Panc1 (cell line): ENCODE results near the gene HLA-E. TPM values are rescaled to one million over a fixed set of nuclear protein-coding genes. Genes with fewer than 3 reads are reported as not detected.

Experiments used
- ATAC-seq: fragments of 200-7000 bp; cut with Tn5 transposase; 2 replicates; pipeline ENCODE4 v1.9.1; 2020; ENCODE audit warnings: mild to moderate bottlenecking, moderate library complexity
- BruUV-seq: library from RNA; stranded (reverse); fragments of 400-500 nt; replicated peaks from 2 replicates; lab custom pipeline; 2021; lab: Mats Ljungman, UMichigan
- CTCF ChIA-PET: fragments of 300-600 bp; sonication (Branson Sonifier 250); formaldehyde crosslinking; loops from one replicate; lab custom pipeline; 2022; ENCODE audit warnings: antibody characterized with exemption; lab: Charles Lee
- POLR2A ChIA-PET: fragments of 300-600 bp; sonication (Branson Sonifier 250); formaldehyde crosslinking; loops from one replicate; lab custom pipeline; 2022; ENCODE audit warnings: antibody characterized with exemption; lab: Charles Lee
- DNase-seq: peaks from one replicate; pipeline ENCODE4 v3.0.0-alpha.2; 2010; ENCODE audit warnings: low read depth, low spot score
- H3K27ac ChIP-seq: 2 replicates; pipeline ENCODE4 v1.5.1; 2011; ENCODE audit warnings: mild to moderate bottlenecking, low read length, inconsistent platforms
- H3K27me3 ChIP-seq: fragments of 200-500 bp; sonication (Bioruptor generic); 2 replicates; pipeline ENCODE4 v1.6.0; 2014; ENCODE audit warnings: low read length, inconsistent platforms; ENCODE audit not compliant: control insufficient read depth, insufficient read depth
- H3K36me3 ChIP-seq: fragments of 200-500 bp; sonication (Bioruptor generic); 2 replicates; pipeline ENCODE4 v1.5.1; 2014; ENCODE audit warnings: inconsistent platforms, mild to moderate bottlenecking, low read length, moderate library complexity; ENCODE audit not compliant: control insufficient read depth, insufficient read depth
- H3K4me1 ChIP-seq: 2 replicates; pipeline ENCODE4 v1.5.1; 2011; ENCODE audit warnings: inconsistent platforms, mild to moderate bottlenecking, low read length, moderate library complexity; ENCODE audit not compliant: control insufficient read depth, insufficient read depth
- H3K4me3 ChIP-seq, 2 experiments: 2 replicates each; pipeline ENCODE4 v1.5.1; 2011 to 2012; ENCODE audit warnings: low read depth in 2 of 2, low read length in 2 of 2, mild to moderate bottlenecking in 2 of 2, inconsistent platforms in 1 of 2, moderate library complexity in 1 of 2
- H3K9me3 ChIP-seq: fragments of 200-500 bp; sonication (Bioruptor generic); 2 replicates; pipeline ENCODE4 v1.5.1; 2014; ENCODE audit warnings: low read depth, mild to moderate bottlenecking, inconsistent platforms, low read length, moderate library complexity; ENCODE audit not compliant: control insufficient read depth, insufficient read depth
- POLR2AphosphoS5 ChIP-seq: IDR thresholded peaks from 2 replicates; pipeline ENCODE4 v1.6.1; 2012; ENCODE audit warnings: mild to moderate bottlenecking, low read depth, low read length, moderate library complexity
- SIN3A ChIP-seq: IDR thresholded peaks from 2 replicates; pipeline ENCODE4 v1.6.1; 2012; ENCODE audit warnings: low read depth, mild to moderate bottlenecking, low read length, moderate library complexity, borderline replicate concordance; ENCODE audit not compliant: insufficient read depth
- TCF7L2 ChIP-seq: IDR thresholded peaks from 2 replicates; pipeline ENCODE4 v1.6.1; 2011; ENCODE audit warnings: mild to moderate bottlenecking, low read depth, low read length, inconsistent platforms
- in situ Hi-C: cut with HindIII; loops from 2 replicates; pipeline ENCODE4 v1.10.0; 2016; ENCODE audit warnings: low sequenced_read_pairs, low pct_unique_long_range_greater_than_20kb
- intact Hi-C: fragments of 100-400 bp; cut with micrococcal nuclease; formaldehyde crosslinking; loops from one replicate; pipeline ENCODE4 v1.10.0; 2022; ENCODE audit not compliant: unreplicated experiment
- total RNA-seq: library from RNA; stranded (reverse); gene quantifications from one replicate; pipeline ENCODE4 v1.2.1, GENCODE V29; 2021; ENCODE audit not compliant: unreplicated experiment
- TF ChIP-seq, protein P1 (sequence below), 2 experiments: IDR thresholded peaks; 2 replicates each; pipeline ENCODE4 v1.6.1; 2011 to 2012; ENCODE audit warnings: low read depth in 2 of 2, control low read depth in 1 of 2, low read length in 1 of 2, mild to moderate bottlenecking in 1 of 2, moderate library complexity in 1 of 2; ENCODE audit not compliant: insufficient read depth in 1 of 2
- TF ChIP-seq, protein P2 (sequence below): fragments of 450-650 bp; IDR thresholded peaks from 2 replicates; pipeline ENCODE4 v1.5.1; 2017; ENCODE audit warnings: mild to moderate bottlenecking

HLA-E gene
- total RNA-seq, 1 experiment from 2014 or later = 132 TPM

DNA sequence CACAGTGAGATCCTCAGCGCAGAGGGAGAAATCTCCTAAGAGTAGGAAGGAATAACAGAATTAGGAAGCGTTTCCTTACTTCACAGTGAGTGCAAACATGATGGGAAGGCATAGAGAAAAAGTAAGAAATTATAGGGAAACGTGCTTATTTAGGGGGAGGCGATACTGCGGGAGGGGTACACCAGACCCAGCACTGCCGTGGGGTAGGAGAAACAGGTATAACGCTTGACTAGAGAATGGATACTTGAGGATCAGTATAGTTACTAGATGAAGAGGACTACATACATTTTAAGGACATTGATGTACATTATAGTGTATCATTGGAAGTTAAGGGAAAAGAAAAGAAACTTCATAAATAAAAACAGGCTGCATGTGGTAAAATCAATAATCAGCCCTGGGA lies 26.8 kb upstream of the HLA-E start:
- no peak overlapping the region for H3K4me3 ChIP-seq
- in situ Hi-C loops = no loop called here

DNA sequence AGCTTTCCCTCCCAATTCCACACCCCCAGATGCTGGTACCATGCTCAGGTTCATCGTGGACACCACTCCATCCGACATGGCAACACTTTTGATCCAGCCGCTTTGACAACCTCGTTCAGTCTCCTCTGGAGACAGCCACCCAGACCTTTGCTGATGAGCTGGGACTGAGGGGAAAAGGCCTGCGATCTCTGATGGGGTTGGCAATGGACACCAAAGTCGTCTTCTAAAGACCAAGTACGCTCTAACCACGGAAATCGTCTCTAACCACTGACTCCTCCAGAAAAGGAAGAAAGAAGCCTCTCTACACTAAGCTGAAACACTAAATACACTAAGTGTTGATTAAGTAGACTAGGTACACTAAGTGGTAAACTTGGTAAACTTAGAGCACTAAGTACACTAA lies 26.1 kb upstream of the HLA-E start:
- Histone ChIP-seq H3K4me1 (no peaks in the 10 kb centered on the region), H3K4me3 (no peak overlapping the region), H3K36me3 (no peaks in the 10 kb centered on the region), H3K27ac (no peak overlapping the region), H3K9me3 (no peaks in the 10 kb centered on the region), H3K27me3 (peaks cover 51% of the 10 kb centered on the region)
- TF ChIP-seq TCF7L2 = no peak
- TF ChIP-seq, protein P1, sequence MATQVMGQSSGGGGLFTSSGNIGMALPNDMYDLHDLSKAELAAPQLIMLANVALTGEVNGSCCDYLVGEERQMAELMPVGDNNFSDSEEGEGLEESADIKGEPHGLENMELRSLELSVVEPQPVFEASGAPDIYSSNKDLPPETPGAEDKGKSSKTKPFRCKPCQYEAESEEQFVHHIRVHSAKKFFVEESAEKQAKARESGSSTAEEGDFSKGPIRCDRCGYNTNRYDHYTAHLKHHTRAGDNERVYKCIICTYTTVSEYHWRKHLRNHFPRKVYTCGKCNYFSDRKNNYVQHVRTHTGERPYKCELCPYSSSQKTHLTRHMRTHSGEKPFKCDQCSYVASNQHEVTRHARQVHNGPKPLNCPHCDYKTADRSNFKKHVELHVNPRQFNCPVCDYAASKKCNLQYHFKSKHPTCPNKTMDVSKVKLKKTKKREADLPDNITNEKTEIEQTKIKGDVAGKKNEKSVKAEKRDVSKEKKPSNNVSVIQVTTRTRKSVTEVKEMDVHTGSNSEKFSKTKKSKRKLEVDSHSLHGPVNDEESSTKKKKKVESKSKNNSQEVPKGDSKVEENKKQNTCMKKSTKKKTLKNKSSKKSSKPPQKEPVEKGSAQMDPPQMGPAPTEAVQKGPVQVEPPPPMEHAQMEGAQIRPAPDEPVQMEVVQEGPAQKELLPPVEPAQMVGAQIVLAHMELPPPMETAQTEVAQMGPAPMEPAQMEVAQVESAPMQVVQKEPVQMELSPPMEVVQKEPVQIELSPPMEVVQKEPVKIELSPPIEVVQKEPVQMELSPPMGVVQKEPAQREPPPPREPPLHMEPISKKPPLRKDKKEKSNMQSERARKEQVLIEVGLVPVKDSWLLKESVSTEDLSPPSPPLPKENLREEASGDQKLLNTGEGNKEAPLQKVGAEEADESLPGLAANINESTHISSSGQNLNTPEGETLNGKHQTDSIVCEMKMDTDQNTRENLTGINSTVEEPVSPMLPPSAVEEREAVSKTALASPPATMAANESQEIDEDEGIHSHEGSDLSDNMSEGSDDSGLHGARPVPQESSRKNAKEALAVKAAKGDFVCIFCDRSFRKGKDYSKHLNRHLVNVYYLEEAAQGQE (IDR thresholded peaks at IDR 0.05; ENCODE audit: insufficient read depth in 1 of 2, low read depth in 2 of 2, low read length in 1 of 2) = no peak
- TF ChIP-seq SIN3A = no peak
- TF ChIP-seq POLR2AphosphoS5 = no peak
- TF ChIP-seq, protein P2, sequence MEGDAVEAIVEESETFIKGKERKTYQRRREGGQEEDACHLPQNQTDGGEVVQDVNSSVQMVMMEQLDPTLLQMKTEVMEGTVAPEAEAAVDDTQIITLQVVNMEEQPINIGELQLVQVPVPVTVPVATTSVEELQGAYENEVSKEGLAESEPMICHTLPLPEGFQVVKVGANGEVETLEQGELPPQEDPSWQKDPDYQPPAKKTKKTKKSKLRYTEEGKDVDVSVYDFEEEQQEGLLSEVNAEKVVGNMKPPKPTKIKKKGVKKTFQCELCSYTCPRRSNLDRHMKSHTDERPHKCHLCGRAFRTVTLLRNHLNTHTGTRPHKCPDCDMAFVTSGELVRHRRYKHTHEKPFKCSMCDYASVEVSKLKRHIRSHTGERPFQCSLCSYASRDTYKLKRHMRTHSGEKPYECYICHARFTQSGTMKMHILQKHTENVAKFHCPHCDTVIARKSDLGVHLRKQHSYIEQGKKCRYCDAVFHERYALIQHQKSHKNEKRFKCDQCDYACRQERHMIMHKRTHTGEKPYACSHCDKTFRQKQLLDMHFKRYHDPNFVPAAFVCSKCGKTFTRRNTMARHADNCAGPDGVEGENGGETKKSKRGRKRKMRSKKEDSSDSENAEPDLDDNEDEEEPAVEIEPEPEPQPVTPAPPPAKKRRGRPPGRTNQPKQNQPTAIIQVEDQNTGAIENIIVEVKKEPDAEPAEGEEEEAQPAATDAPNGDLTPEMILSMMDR = no peak
- no peak for ATAC-seq
- DNase-seq = no peak
- ChIA-PET POLR2A (no interaction called here), CTCF (no interaction called here)
- in situ Hi-C loops (no loop called here), intact Hi-C loops (no loop called here)
- no TSS peak for BruUV-seq

More for the DNA sequence above, 26.8 kb upstream of the HLA-E start:
- Histone ChIP-seq H3K36me3 (no peaks in the 10 kb centered on the region), H3K27ac (no peak overlapping the region), H3K4me1 (no peaks in the 10 kb centered on the region), H3K27me3 (peaks cover 50% of the 10 kb centered on the region), H3K9me3 (no peaks in the 10 kb centered on the region)
- no peak for DNase-seq
- POLR2A ChIA-PET = no interaction called here
- BruUV-seq = no TSS peak
- intact Hi-C loops = no loop called here
- TF ChIP-seq, protein P1 (IDR thresholded peaks at IDR 0.05; ENCODE audit: insufficient read depth in 1 of 2, low read depth in 2 of 2, low read length in 1 of 2) = no peak
- TF ChIP-seq, protein P2 = no peak
- TF ChIP-seq POLR2AphosphoS5 (no peak), TCF7L2 (no peak), SIN3A (no peak)
- CTCF ChIA-PET = no interaction called here
- ATAC-seq = no peak
